RWPE2 (cell line): ENCODE data around the gene DPF3.

ENCODE experiments used
- ATAC-seq: fragments of 200-7000 bp; cut with Tn5 transposase; 3 replicates; pipeline ENCODE4 v1.9.1; 2021; ENCODE audit warnings: low read depth
- DNase-seq: peaks from one replicate; pipeline ENCODE4 v3.0.0-alpha.2; 2020; ENCODE audit warnings: low spot score
- H3K27ac ChIP-seq: fragments of 450-650 bp; 2 replicates; pipeline ENCODE4 v1.5.1; 2017; ENCODE audit warnings: mild to moderate bottlenecking; ENCODE audit not compliant: poor library complexity, severe bottlenecking
- H3K27me3 ChIP-seq: fragments of 250-450 bp; sonication (Bioruptor Pico); 2 replicates; pipeline ENCODE4 v1.5.1; 2021; ENCODE audit warnings: mild to moderate bottlenecking, moderate library complexity; ENCODE audit not compliant: insufficient read depth, poor library complexity, severe bottlenecking
- H3K36me3 ChIP-seq: fragments of 250-450 bp; sonication (Bioruptor Pico); 2 replicates; pipeline ENCODE4 v1.5.1; 2020; ENCODE audit warnings: low read depth, mild to moderate bottlenecking, moderate library complexity
- H3K4me1 ChIP-seq: fragments of 250-450 bp; sonication (Bioruptor Pico); 2 replicates; pipeline ENCODE4 v1.5.1; 2021; ENCODE audit warnings: mild to moderate bottlenecking, moderate library complexity; ENCODE audit not compliant: insufficient read depth, poor library complexity, severe bottlenecking
- H3K4me3 ChIP-seq: fragments of 250-450 bp; sonication (Bioruptor Pico); 2 replicates; pipeline ENCODE4 v1.5.1; 2021; ENCODE audit warnings: mild to moderate bottlenecking, moderate library complexity; ENCODE audit not compliant: severe bottlenecking
- H3K9me3 ChIP-seq: fragments of 250-450 bp; sonication (Bioruptor Pico); 2 replicates; pipeline ENCODE4 v1.5.1; 2021; ENCODE audit warnings: mild to moderate bottlenecking, moderate library complexity; ENCODE audit not compliant: severe bottlenecking
- TF ChIP-seq, protein P1 (sequence below): fragments of 450-650 bp; IDR thresholded peaks from one replicate; pipeline ENCODE4 v1.5.1; 2017; ENCODE audit warnings: mild to moderate bottlenecking, moderate library complexity; ENCODE audit not compliant: poor library complexity, severe bottlenecking

The DPF3 gene

DNA sequence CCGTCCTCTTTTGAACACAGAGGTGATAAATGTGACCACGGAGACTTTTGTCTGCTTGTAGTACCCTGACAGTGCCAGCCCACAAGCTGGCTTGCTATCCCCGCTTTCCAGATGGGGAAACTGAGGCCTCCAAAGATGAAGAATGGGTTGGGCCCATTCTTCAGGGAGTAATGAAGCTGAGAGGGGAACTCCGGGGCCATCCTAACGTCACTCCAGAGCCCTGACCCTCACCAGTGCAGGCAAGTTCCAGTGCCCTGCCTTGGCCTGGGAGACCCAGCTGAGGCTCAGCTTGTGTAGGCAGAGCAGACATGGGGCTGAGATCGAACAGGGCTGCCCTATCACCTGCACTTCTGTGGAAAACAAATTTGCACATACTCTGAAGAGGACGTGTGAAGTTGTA lies 277.1 kb downstream of the DPF3 start:
- TF ChIP-seq, protein P1, sequence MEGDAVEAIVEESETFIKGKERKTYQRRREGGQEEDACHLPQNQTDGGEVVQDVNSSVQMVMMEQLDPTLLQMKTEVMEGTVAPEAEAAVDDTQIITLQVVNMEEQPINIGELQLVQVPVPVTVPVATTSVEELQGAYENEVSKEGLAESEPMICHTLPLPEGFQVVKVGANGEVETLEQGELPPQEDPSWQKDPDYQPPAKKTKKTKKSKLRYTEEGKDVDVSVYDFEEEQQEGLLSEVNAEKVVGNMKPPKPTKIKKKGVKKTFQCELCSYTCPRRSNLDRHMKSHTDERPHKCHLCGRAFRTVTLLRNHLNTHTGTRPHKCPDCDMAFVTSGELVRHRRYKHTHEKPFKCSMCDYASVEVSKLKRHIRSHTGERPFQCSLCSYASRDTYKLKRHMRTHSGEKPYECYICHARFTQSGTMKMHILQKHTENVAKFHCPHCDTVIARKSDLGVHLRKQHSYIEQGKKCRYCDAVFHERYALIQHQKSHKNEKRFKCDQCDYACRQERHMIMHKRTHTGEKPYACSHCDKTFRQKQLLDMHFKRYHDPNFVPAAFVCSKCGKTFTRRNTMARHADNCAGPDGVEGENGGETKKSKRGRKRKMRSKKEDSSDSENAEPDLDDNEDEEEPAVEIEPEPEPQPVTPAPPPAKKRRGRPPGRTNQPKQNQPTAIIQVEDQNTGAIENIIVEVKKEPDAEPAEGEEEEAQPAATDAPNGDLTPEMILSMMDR = no peak
- Histone ChIP-seq H3K27ac (no peak overlapping the region), H3K4me1 (peaks cover 13% of the 10 kb centered on the region)

DNA sequence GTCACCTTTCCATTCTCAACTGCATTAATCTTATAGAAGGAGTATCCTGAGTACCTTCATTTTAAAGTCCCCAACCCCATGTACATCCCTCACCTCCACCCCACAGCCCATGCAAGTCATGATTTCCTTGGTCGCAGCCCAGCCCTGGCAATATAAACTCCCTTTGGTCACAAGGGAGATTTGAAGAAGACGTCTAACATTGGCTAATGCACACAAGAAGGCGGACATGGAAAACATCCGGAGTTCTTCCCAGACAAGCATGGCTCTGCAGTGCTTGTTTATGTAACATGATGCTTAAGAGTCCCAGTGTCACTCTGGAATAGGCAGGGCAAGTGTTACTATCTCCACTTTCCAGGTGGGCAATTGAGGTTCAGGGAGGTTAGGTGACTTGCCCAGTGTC lies 277.6 kb downstream of the DPF3 start:
- no peak for DNase-seq
- TF ChIP-seq, protein P1 = no peak
- H3K9me3 ChIP-seq = no peaks in the 10 kb centered on the region
- H3K27me3 ChIP-seq = no peaks in the 10 kb centered on the region
- no peak overlapping the region for H3K4me3 ChIP-seq
- H3K36me3 ChIP-seq = no peaks in the 10 kb centered on the region
- H3K27ac ChIP-seq = peak overlapping the region; percentile 66
- H3K4me1 ChIP-seq = peaks cover 13% of the 10 kb centered on the region
- ATAC-seq = no peak

More for the DNA sequence above, 277.1 kb downstream of the DPF3 start:
- Histone ChIP-seq H3K27me3 (no peaks in the 10 kb centered on the region), H3K36me3 (no peaks in the 10 kb centered on the region), H3K4me3 (no peak overlapping the region), H3K9me3 (no peaks in the 10 kb centered on the region)
- ATAC-seq (no peak), DNase-seq (no peak)

DNA sequence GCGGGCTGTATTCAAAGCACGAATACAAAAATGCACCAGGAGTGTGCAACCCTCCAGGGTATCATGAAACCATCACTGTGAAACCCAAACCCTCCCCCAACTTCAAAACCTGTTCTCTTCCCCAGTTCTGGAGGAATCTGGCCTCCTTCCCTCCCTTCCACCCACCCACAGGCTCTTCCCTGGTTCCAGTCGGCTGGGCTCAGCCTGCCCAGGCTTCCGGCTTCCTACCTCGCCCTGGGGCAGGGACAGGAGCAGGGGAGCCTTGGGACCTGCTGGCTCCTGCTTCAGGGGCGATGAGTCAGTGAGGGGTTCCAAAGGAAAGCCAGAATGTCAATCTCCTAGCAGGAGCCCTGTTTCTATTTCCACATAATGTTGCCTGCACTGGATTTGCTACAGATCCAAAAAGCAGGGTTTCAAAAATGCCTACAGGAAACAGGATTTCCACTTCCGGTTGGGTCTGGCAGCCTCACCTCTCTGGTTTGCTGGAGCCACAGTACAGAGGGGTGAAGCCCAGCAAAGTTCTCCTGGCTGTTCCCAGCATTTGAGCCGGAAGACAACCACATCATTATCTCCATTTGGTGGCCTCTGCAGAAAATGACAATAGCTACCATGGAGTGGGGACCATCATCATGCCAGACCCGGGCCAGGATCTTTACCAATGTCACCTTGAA lies 278.3 kb downstream of the DPF3 start:
- Histone ChIP-seq H3K27ac (peak overlapping the region; percentile 66), H3K9me3 (no peaks in the 10 kb centered on the region), H3K27me3 (no peaks in the 10 kb centered on the region), H3K36me3 (no peaks in the 10 kb centered on the region), H3K4me1 (peaks cover 13% of the 10 kb centered on the region), H3K4me3 (no peak overlapping the region)
- peak; percentile 86 for DNase-seq
- TF ChIP-seq, protein P1 = no peak
- ATAC-seq = peak; percentile 91

DNA sequence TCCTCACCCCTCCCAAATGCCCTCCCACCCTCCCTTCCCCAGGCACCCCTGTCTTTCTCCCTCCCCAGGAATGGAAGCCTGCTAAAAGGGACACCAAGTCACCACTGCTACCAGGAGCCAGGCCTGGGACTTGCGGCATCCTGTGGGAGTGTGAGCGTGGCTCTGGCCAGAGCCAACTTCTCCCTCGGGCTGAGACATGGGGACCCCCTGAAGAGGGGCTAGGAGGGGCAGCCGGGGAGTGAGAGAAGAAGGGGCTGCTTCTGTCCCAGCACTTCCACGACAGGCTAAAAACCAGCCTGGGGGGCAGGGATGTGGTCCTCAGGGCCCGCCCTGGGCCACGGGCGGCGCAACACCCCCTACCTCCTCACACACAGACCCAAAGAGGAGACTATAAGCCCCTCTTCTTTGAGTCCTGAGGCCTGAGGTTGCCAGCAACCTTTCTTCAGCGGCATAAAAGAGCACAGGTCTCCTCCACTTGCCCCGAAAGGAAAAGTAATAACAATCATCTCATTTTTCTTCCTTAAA lies 278.9 kb downstream of the DPF3 start:
- TF ChIP-seq, protein P1 = no peak
- Histone ChIP-seq H3K27me3 (no peaks in the 10 kb centered on the region), H3K4me1 (peaks cover 13% of the 10 kb centered on the region), H3K9me3 (no peaks in the 10 kb centered on the region), H3K27ac (peak overlapping the region; percentile 66), H3K4me3 (no peak overlapping the region), H3K36me3 (no peaks in the 10 kb centered on the region)
- ATAC-seq (no peak), DNase-seq (no peak)

DNA sequence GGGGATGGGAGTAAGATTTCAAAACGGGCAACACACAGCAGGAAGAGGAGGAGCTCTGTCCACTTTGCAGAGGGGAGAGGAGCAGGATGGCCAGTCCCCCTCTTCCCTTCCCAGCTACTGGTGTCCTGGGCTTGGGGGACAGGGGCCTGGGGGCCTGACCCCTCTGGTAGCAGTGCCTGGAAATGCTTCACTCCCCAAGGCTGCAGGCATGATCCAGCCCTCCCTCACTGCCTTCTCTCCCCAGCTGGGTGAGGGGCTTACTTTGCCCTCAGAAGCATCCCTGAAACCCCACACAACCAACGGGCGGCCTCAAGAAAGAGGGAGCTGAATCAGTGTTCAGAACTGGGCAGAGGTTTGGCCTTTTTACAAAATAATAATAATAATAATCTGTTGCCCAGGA lies 279.5 kb downstream of the DPF3 start:
- peak overlapping the region; percentile 66 for H3K27ac ChIP-seq
- H3K36me3 ChIP-seq = no peaks in the 10 kb centered on the region
- TF ChIP-seq, protein P1 = no peak
- peaks cover 13% of the 10 kb centered on the region for H3K4me1 ChIP-seq
- no peaks in the 10 kb centered on the region for H3K27me3 ChIP-seq
- H3K9me3 ChIP-seq = no peaks in the 10 kb centered on the region
- H3K4me3 ChIP-seq = no peak overlapping the region
- ATAC-seq = no peak
- no peak for DNase-seq
